K562 (cell line): ENCODE data around the gene CRYAB.

Experiments
- DPF2 ChIP-seq: fragments of 450-650 bp; IDR thresholded peaks from 2 replicates; pipeline ENCODE4 v1.6.1; 2016
- GTF2E2 ChIP-seq: fragments of 200-800 bp; sonication (Bioruptor generic); IDR thresholded peaks from 2 replicates; pipeline ENCODE4 v1.6.1; 2016; ENCODE audit warnings: missing genetic modification characterization, missing compliant biosample characterization
- POLR2A ChIP-seq: fragments of 450-650 bp; conservative IDR thresholded peaks from 2 replicates; pipeline ENCODE4 v1.6.1; 2016
- RFX5 ChIP-seq: IDR thresholded peaks from 2 replicates; pipeline ENCODE4 v1.6.1; 2011; ENCODE audit warnings: low read depth, mild to moderate bottlenecking, improper control_type of control experiment, low read length
- U2AF2 ChIP-seq: fragments of 200-400 bp; formaldehyde crosslinking; optimal IDR thresholded peaks from 2 replicates; pipeline ENCODE3; 2017; ENCODE audit warnings: low read depth, mild to moderate bottlenecking, low read length
- ZNF124 ChIP-seq: sonication (generic); formaldehyde crosslinking; IDR thresholded peaks from 2 replicates; pipeline ENCODE4 v1.8.1; 2022; ENCODE audit warnings: missing genetic modification reagents
- ZNF75A ChIP-seq: fragments of 450-650 bp; formaldehyde crosslinking; IDR thresholded peaks from 2 replicates; pipeline ENCODE4 v1.4.0; 2020; ENCODE audit warnings: mild to moderate bottlenecking
- ZNF76 ChIP-seq: fragments of 250-450 bp; sonication (Bioruptor Pico); IDR thresholded peaks from 2 replicates; pipeline ENCODE4 v1.4.0; 2020; ENCODE audit warnings: mild to moderate bottlenecking, moderate library complexity, borderline replicate concordance
- TF ChIP-seq, protein P1 (sequence below), 3 experiments: IDR thresholded peaks in 2 of 3; conservative IDR thresholded peaks in 1 of 3; 2 replicates each; pipeline ENCODE4 v1.5.1; 2011 to 2012; ENCODE audit warnings: low read length in 3 of 3, mild to moderate bottlenecking in 3 of 3, control low read depth in 2 of 3, improper control_type of control experiment in 1 of 3, inconsistent platforms in 1 of 3, low read depth in 1 of 3, mixed read lengths in 1 of 3, moderate library complexity in 1 of 3; ENCODE audit not compliant: insufficient read depth in 2 of 3
- TF ChIP-seq, protein P2 (sequence below): sonication (generic); formaldehyde crosslinking; IDR thresholded peaks from 2 replicates; pipeline ENCODE4 v1.8.0; 2022; ENCODE audit warnings: mild to moderate bottlenecking, low read depth, missing genetic modification reagents
- TF ChIP-seq, protein P3 (sequence below): sonication (generic); formaldehyde crosslinking; IDR thresholded peaks from 2 replicates; pipeline ENCODE4 v1.8.0; 2022; ENCODE audit warnings: missing genetic modification reagents, mild to moderate bottlenecking, borderline replicate concordance
- TF ChIP-seq, protein P4 (sequence below): fragments of 450-650 bp; IDR thresholded peaks from 2 replicates; pipeline ENCODE4 v1.6.1; 2016; ENCODE audit warnings: low read depth, mild to moderate bottlenecking, moderate library complexity

DNA sequence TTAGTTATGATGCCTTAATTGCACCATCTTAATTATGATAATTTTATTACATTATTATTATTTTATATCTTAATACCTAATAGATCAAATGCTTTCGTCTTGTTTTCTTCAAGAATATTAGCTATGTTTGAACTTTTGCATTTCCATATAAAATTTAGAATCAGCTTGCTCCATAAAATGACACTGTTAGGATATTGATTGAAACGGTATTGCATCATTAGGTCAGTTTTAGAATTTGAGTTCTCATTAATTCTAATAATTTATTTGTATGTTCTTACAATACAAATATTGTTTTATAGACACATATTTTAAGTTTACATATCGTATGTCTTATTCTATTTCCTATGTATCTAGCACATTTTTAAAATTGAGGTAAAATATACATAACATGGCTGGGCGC, 25.5 kb downstream of the CRYAB start:
- TF ChIP-seq DPF2 (no peak), ZNF124 (CRISPR knock-in tag) (no peak), U2AF2 (no peak), POLR2A (no peak), RFX5 (no peak), ZNF76 (no peak), GTF2E2 (tag) (no peak), ZNF75A (CRISPR knock-in tag) (no peak)
- TF ChIP-seq, protein P1, sequence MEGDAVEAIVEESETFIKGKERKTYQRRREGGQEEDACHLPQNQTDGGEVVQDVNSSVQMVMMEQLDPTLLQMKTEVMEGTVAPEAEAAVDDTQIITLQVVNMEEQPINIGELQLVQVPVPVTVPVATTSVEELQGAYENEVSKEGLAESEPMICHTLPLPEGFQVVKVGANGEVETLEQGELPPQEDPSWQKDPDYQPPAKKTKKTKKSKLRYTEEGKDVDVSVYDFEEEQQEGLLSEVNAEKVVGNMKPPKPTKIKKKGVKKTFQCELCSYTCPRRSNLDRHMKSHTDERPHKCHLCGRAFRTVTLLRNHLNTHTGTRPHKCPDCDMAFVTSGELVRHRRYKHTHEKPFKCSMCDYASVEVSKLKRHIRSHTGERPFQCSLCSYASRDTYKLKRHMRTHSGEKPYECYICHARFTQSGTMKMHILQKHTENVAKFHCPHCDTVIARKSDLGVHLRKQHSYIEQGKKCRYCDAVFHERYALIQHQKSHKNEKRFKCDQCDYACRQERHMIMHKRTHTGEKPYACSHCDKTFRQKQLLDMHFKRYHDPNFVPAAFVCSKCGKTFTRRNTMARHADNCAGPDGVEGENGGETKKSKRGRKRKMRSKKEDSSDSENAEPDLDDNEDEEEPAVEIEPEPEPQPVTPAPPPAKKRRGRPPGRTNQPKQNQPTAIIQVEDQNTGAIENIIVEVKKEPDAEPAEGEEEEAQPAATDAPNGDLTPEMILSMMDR (IDR thresholded peaks at IDR 0.05 in 2 of 3, conservative IDR thresholded peaks at IDR 0.05 in 1 of 3; ENCODE audit: insufficient read depth in 2 of 3, low read depth in 1 of 3, low read length in 3 of 3): no peak
- TF ChIP-seq, protein P2, sequence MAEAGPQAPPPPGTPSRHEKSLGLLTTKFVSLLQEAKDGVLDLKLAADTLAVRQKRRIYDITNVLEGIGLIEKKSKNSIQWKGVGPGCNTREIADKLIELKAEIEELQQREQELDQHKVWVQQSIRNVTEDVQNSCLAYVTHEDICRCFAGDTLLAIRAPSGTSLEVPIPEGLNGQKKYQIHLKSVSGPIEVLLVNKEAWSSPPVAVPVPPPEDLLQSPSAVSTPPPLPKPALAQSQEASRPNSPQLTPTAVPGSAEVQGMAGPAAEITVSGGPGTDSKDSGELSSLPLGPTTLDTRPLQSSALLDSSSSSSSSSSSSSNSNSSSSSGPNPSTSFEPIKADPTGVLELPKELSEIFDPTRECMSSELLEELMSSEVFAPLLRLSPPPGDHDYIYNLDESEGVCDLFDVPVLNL: no peak
- TF ChIP-seq, protein P3, sequence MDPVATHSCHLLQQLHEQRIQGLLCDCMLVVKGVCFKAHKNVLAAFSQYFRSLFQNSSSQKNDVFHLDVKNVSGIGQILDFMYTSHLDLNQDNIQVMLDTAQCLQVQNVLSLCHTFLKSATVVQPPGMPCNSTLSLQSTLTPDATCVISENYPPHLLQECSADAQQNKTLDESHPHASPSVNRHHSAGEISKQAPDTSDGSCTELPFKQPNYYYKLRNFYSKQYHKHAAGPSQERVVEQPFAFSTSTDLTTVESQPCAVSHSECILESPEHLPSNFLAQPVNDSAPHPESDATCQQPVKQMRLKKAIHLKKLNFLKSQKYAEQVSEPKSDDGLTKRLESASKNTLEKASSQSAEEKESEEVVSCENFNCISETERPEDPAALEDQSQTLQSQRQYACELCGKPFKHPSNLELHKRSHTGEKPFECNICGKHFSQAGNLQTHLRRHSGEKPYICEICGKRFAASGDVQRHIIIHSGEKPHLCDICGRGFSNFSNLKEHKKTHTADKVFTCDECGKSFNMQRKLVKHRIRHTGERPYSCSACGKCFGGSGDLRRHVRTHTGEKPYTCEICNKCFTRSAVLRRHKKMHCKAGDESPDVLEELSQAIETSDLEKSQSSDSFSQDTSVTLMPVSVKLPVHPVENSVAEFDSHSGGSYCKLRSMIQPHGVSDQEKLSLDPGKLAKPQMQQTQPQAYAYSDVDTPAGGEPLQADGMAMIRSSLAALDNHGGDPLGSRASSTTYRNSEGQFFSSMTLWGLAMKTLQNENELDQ: no peak
- TF ChIP-seq, protein P4, sequence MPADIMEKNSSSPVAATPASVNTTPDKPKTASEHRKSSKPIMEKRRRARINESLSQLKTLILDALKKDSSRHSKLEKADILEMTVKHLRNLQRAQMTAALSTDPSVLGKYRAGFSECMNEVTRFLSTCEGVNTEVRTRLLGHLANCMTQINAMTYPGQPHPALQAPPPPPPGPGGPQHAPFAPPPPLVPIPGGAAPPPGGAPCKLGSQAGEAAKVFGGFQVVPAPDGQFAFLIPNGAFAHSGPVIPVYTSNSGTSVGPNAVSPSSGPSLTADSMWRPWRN: no peak
